Activated CD4-positive, alpha-beta T cell treated with anti-CD3 and anti-CD28 coated beads, Interleukin-2, amount 10 ng/mL, durations not matched to agents 7 days and 5 days (primary cell): ENCODE measurements around the gene HMBS. TPM values are rescaled to one million over a fixed set of nuclear protein-coding genes. Genes with fewer than 3 reads are reported as not detected.
"Not testable (repeated sequence)": the region's sequence is repeated elsewhere in the genome, so short reads cannot be mapped to it uniquely, and the experiment has no call there.

Experiments used
- CTCF ChIA-PET: fragments of 350-600 bp; sonication (Branson Sonifier 250); formaldehyde crosslinking; loops from one replicate; lab custom pipeline; 2021; ENCODE audit warnings: antibody characterized with exemption; lab: Charles Lee
- POLR2A ChIA-PET: fragments of 350-600 bp; sonication (Branson Sonifier 250); formaldehyde crosslinking; loops from one replicate; lab custom pipeline; 2021; ENCODE audit warnings: antibody characterized with exemption; lab: Charles Lee
- DNase-seq: peaks from one replicate; pipeline ENCODE4 v3.0.0-alpha.2; 2020
- H3K27ac Mint-ChIP-seq: one replicate; pipeline ENCODE4 v1.8.0; 2021; ENCODE audit warnings: mild to moderate bottlenecking, moderate library complexity, mixed read lengths
- H3K27me3 Mint-ChIP-seq: one replicate; pipeline ENCODE4 v1.8.0; 2021; ENCODE audit warnings: mixed read lengths
- H3K36me3 Mint-ChIP-seq: one replicate; pipeline ENCODE4 v1.8.0; 2021; ENCODE audit warnings: low read depth, mixed read lengths
- H3K4me1 Mint-ChIP-seq: one replicate; pipeline ENCODE4 v1.8.0; 2021; ENCODE audit warnings: mixed read lengths
- H3K4me3 Mint-ChIP-seq: one replicate; pipeline ENCODE4 v1.8.0; 2021; ENCODE audit warnings: mild to moderate bottlenecking, moderate library complexity, mixed read lengths
- H3K9me3 Mint-ChIP-seq: one replicate; pipeline ENCODE4 v1.8.0; 2021; ENCODE audit warnings: mixed read lengths
- total RNA-seq, 2 experiments: library from RNA; stranded (reverse); gene quantifications; one replicate each; pipeline ENCODE4 v1.2.3, GENCODE V29; 2021

HMBS gene
- total RNA-seq: 10 to 100 TPM; 21.6 to 23.2 TPM

GRCh38 chr11:119084663-119085436, at the start of gene HMBS:
HMBS (plus strand) TSS chr11:119084881; CDS start chr11:119085034, 153 bp downstream.
- ChIA-PET CTCF (interaction anchor here (0.6 to 2.2 kb wide), 12 partner anchors 10 to 645 kb away, joined by 3 to 13 read pairs (median 4); partner anchors contain the start of genes CBL, DPAGT1 and VPS11), POLR2A (interaction anchor here (1.2 kb wide), 1 partner anchor 10 kb away, joined by 7 read pairs; a partner anchor contains a TSS)
- Mint-ChIP-seq H3K27ac (peak within 1 kb of the TSS; percentile 94), H3K9me3 (no peaks in the 10 kb centered on the region), H3K4me1 (peaks cover 44% of the 10 kb centered on the region), H3K4me3 (peak within 1 kb of the TSS; percentile 96), H3K36me3 (peaks cover 18% of the 10 kb centered on the region), H3K27me3 (no peaks in the 10 kb centered on the region)
- peak; percentile 93 for DNase-seq

- ChIA-PET POLR2A (no interaction called here), CTCF (interaction anchor here (0.7 to 1.1 kb wide), 2 partner anchors 10 to 15 kb away, joined by 3 read pairs; no protein-coding TSS in a partner anchor)
- DNase-seq: no peak
- H3K27me3 Mint-ChIP-seq: no peaks in the 10 kb centered on the region
- no peak overlapping the region for H3K4me3 Mint-ChIP-seq
- no peaks in the 10 kb centered on the region for H3K9me3 Mint-ChIP-seq
- H3K36me3 Mint-ChIP-seq: no peaks in the 10 kb centered on the region
- H3K27ac Mint-ChIP-seq: no peak overlapping the region
- peaks cover 4% of the 10 kb centered on the region for H3K4me1 Mint-ChIP-seq
Observed at GRCh38 chr11:119038884-119039283, 45.8 kb upstream of the HMBS start.

GRCh38 chr11:119039471-119039870, 45.2 kb upstream of the HMBS start:
- POLR2A ChIA-PET, H3K36me3 Mint-ChIP-seq, H3K27me3 Mint-ChIP-seq, H3K27ac Mint-ChIP-seq, H3K4me3 Mint-ChIP-seq, H3K4me1 Mint-ChIP-seq, DNase-seq, H3K9me3 Mint-ChIP-seq: not testable (repeated sequence)
- CTCF ChIA-PET: interaction anchor here (0.7 to 3.5 kb wide), 2 partner anchors 8 to 9 kb away, joined by 3 to 14 read pairs; partner anchors contain the start of gene SLC37A4

GRCh38 chr11:119041821-119042514, 42.7 kb upstream of the HMBS start:
- CTCF ChIA-PET: interaction anchor here (1.0 to 3.5 kb wide), 3 partner anchors 9 to 164 kb away, joined by 4 to 14 read pairs (median 5); partner anchors contain the start of genes CBL and SLC37A4
- Mint-ChIP-seq H3K27ac (peak overlapping the region; percentile 27), H3K4me3 (no peak overlapping the region), H3K36me3 (peaks cover 22% of the 10 kb centered on the region), H3K9me3 (no peaks in the 10 kb centered on the region), H3K4me1 (peaks cover 4% of the 10 kb centered on the region), H3K27me3 (no peaks in the 10 kb centered on the region)
- DNase-seq: no peak
- POLR2A ChIA-PET: no interaction called here

GRCh38 chr11:119042927-119043326, 41.8 kb upstream of the HMBS start:
- Mint-ChIP-seq H3K4me1 (peaks cover 4% of the 10 kb centered on the region), H3K27me3 (no peaks in the 10 kb centered on the region), H3K27ac (no peak overlapping the region), H3K9me3 (no peaks in the 10 kb centered on the region), H3K4me3 (no peak overlapping the region), H3K36me3 (peaks cover 31% of the 10 kb centered on the region)
- no peak for DNase-seq
- CTCF ChIA-PET: interaction anchor here (1.0 to 3.5 kb wide), 2 partner anchors 10 to 12 kb away, joined by 6 to 14 read pairs; partner anchors contain the start of gene SLC37A4
- POLR2A ChIA-PET: no interaction called here

GRCh38 chr11:119044708-119045107, 40.0 kb upstream of the HMBS start:
- POLR2A ChIA-PET: no interaction called here
- CTCF ChIA-PET: interaction anchor here (0.6 to 1.4 kb wide), 4 partner anchors 11 to 433 kb away, joined by 3 to 4 read pairs (median 4); partner anchors contain the start of gene HYOU1
- Mint-ChIP-seq H3K9me3 (no peaks in the 10 kb centered on the region), H3K4me1 (peaks cover 9% of the 10 kb centered on the region), H3K27ac (no peak overlapping the region), H3K36me3 (peaks cover 44% of the 10 kb centered on the region), H3K27me3 (no peaks in the 10 kb centered on the region), H3K4me3 (no peak overlapping the region)
- no peak for DNase-seq

GRCh38 chr11:119046489-119046888, 38.2 kb upstream of the HMBS start:
- no peaks in the 10 kb centered on the region for H3K27me3 Mint-ChIP-seq
- no peak for DNase-seq
- peaks cover 11% of the 10 kb centered on the region for H3K4me1 Mint-ChIP-seq
- H3K4me3 Mint-ChIP-seq: no peak overlapping the region
- CTCF ChIA-PET: interaction anchor here (0.6 to 1.6 kb wide), 4 partner anchors 15 to 258 kb away, joined by 3 to 7 read pairs (median 3); partner anchors contain the start of gene SLC37A4
- peaks cover 55% of the 10 kb centered on the region for H3K36me3 Mint-ChIP-seq
- H3K27ac Mint-ChIP-seq: no peak overlapping the region
- POLR2A ChIA-PET: no interaction called here
- no peaks in the 10 kb centered on the region for H3K9me3 Mint-ChIP-seq

GRCh38 chr11:119047205-119047604, 37.5 kb upstream of the HMBS start:
- H3K27me3 Mint-ChIP-seq: no peaks in the 10 kb centered on the region

GRCh38 chr11:119048644-119049043, 36.0 kb upstream of the HMBS start:
- H3K4me1 Mint-ChIP-seq: peaks cover 14% of the 10 kb centered on the region
- ChIA-PET POLR2A (interaction anchor here (0.6 kb wide), 1 partner anchor 50 kb away, joined by 3 read pairs; the partner anchor contains the start of gene CENATAC), CTCF (interaction anchor here (0.6 to 2.4 kb wide), 6 partner anchors 8 to 74 kb away, joined by 3 to 10 read pairs (median 4); partner anchors contain the start of genes HYOU1 and SLC37A4)
- no peak overlapping the region for H3K27ac Mint-ChIP-seq
- DNase-seq: no peak
- H3K4me3 Mint-ChIP-seq: no peak overlapping the region
- no peaks in the 10 kb centered on the region for H3K9me3 Mint-ChIP-seq
- no peaks in the 10 kb centered on the region for H3K27me3 Mint-ChIP-seq
- H3K36me3 Mint-ChIP-seq: peaks cover 73% of the 10 kb centered on the region

More at GRCh38 chr11:119047205-119047604, 37.5 kb upstream of the HMBS start:
- H3K4me1 Mint-ChIP-seq: peaks cover 9% of the 10 kb centered on the region
- no peak overlapping the region for H3K4me3 Mint-ChIP-seq
- ChIA-PET POLR2A (no interaction called here), CTCF (interaction anchor here (0.6 to 2.4 kb wide), 8 partner anchors 9 to 257 kb away, joined by 3 to 10 read pairs (median 4); partner anchors contain the start of genes HYOU1 and SLC37A4)
- no peak overlapping the region for H3K27ac Mint-ChIP-seq
- DNase-seq: no peak
- H3K9me3 Mint-ChIP-seq: no peaks in the 10 kb centered on the region
- H3K36me3 Mint-ChIP-seq: peaks cover 60% of the 10 kb centered on the region

GRCh38 chr11:119049081-119049480, 35.6 kb upstream of the HMBS start:
- H3K27me3 Mint-ChIP-seq: no peaks in the 10 kb centered on the region
- H3K36me3 Mint-ChIP-seq: peaks cover 77% of the 10 kb centered on the region
- H3K9me3 Mint-ChIP-seq: no peaks in the 10 kb centered on the region
- no peak overlapping the region for H3K27ac Mint-ChIP-seq
- CTCF ChIA-PET: interaction anchor here (0.9 to 2.4 kb wide), 2 partner anchors 10 to 18 kb away, joined by 3 to 10 read pairs; partner anchors contain the start of gene SLC37A4
- no peak overlapping the region for H3K4me3 Mint-ChIP-seq
- H3K4me1 Mint-ChIP-seq: peaks cover 17% of the 10 kb centered on the region
- POLR2A ChIA-PET: no interaction called here
- no peak for DNase-seq

GRCh38 chr11:119051440-119052162, 33.1 kb upstream of the HMBS start:
- peaks cover 33% of the 10 kb centered on the region for H3K4me1 Mint-ChIP-seq
- no peaks in the 10 kb centered on the region for H3K9me3 Mint-ChIP-seq
- peak overlapping the region; percentile 78 for H3K27ac Mint-ChIP-seq
- ChIA-PET POLR2A (interaction anchor here (1.3 kb wide), 1 partner anchor 51 kb away, joined by 4 read pairs; no protein-coding TSS in a partner anchor), CTCF (interaction anchor here (0.8 to 1.9 kb wide), 3 partner anchors 11 to 21 kb away, joined by 3 to 5 read pairs (median 3); no protein-coding TSS in a partner anchor)
- H3K4me3 Mint-ChIP-seq: no peak overlapping the region
- H3K27me3 Mint-ChIP-seq: no peaks in the 10 kb centered on the region
- peaks cover 74% of the 10 kb centered on the region for H3K36me3 Mint-ChIP-seq
- DNase-seq: no peak
